Mesodermal cell (in vitro differentiated cells): Measurements from ENCODE around the gene LAMTOR1.
A peak's percentile ranks its signal among the peaks of the same experiment; 100 is the strongest.

Source experiments
- H3K27ac ChIP-seq: 2 replicates; pipeline ENCODE4 v1.7.0; 2013; ENCODE audit warnings: mild to moderate bottlenecking, low read depth, low read length, moderate library complexity; ENCODE audit not compliant: severe bottlenecking
- H3K36me3 ChIP-seq: 2 replicates; pipeline ENCODE4 v1.7.1; 2013; ENCODE audit warnings: mild to moderate bottlenecking, low read length, moderate library complexity; ENCODE audit not compliant: control insufficient read depth, insufficient read depth
- H3K4me1 ChIP-seq: one replicate; pipeline ENCODE4 v1.7.1; 2013; ENCODE audit warnings: mild to moderate bottlenecking, low read length; ENCODE audit not compliant: insufficient read depth, control insufficient read depth, poor library complexity, severe bottlenecking
- H3K4me3 ChIP-seq: 2 replicates; pipeline ENCODE4 v1.7.0; 2013; ENCODE audit warnings: low read length, control low read depth, mild to moderate bottlenecking; ENCODE audit not compliant: insufficient read depth, poor library complexity, severe bottlenecking; ENCODE audit errors: extremely low read depth
- H3K9me3 ChIP-seq: 2 replicates; pipeline ENCODE4 v1.7.1; 2013; ENCODE audit warnings: mild to moderate bottlenecking, low read length, moderate library complexity; ENCODE audit not compliant: control insufficient read depth
- WGBS, 2 experiments: methylation state at CpG; one replicate each; pipeline ENCODE4 v1.1.5; 2013; ENCODE audit warnings: missing lambda C conversion rate in 2 of 2; ENCODE audit not compliant: insufficient coverage in 2 of 2; 5-methylcytosine and 5-hydroxymethylcytosine counted together

LAMTOR1 gene

GRCh38 chr11:72069200-72069599 is 33.9 kb downstream of the LAMTOR1 start:
- Histone ChIP-seq H3K9me3 (no peaks in the 10 kb centered on the region), H3K27ac (peak overlapping the region; percentile 87), H3K36me3 (peaks cover 48% of the 10 kb centered on the region), H3K4me1 (peaks cover 51% of the 10 kb centered on the region), H3K4me3 (peak overlapping the region; percentile 16)

DNA sequence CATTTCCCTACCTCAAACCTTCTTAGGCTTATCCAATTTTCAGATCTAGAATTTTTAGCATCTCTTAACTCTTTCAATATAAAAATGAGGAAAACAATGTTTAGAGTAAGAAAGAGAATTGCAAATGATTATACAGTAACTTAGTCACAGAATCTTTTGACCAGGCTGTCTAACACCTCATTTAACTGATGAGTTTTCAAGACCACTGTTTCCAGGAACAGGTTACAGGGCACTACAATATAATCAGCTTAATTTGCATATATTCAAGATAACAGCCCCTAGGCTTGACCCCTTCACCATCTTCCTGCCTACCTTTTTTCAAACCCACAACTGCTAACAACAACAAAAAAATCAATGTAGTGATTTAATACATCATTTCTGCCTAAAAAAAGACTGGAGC is 35.4 kb downstream of the LAMTOR1 start:
- H3K9me3 ChIP-seq, result no peaks in the 10 kb centered on the region
- peaks cover 41% of the 10 kb centered on the region for H3K4me1 ChIP-seq
- H3K36me3 ChIP-seq, result peaks cover 54% of the 10 kb centered on the region
- no peak overlapping the region for H3K4me3 ChIP-seq
- no peak overlapping the region for H3K27ac ChIP-seq

GRCh38 chr11:72067266-72067665 is 35.8 kb downstream of the LAMTOR1 start:
- H3K36me3 ChIP-seq, result peaks cover 58% of the 10 kb centered on the region
- no peaks in the 10 kb centered on the region for H3K9me3 ChIP-seq
- H3K4me3 ChIP-seq, result no peak overlapping the region
- peaks cover 38% of the 10 kb centered on the region for H3K4me1 ChIP-seq
- no peak overlapping the region for H3K27ac ChIP-seq

GRCh38 chr11:72066855-72067254 is 36.2 kb downstream of the LAMTOR1 start:
- no peak overlapping the region for H3K4me3 ChIP-seq
- peaks cover 36% of the 10 kb centered on the region for H3K4me1 ChIP-seq
- no peaks in the 10 kb centered on the region for H3K9me3 ChIP-seq
- H3K27ac ChIP-seq, result no peak overlapping the region
- H3K36me3 ChIP-seq, result peaks cover 62% of the 10 kb centered on the region

DNA sequence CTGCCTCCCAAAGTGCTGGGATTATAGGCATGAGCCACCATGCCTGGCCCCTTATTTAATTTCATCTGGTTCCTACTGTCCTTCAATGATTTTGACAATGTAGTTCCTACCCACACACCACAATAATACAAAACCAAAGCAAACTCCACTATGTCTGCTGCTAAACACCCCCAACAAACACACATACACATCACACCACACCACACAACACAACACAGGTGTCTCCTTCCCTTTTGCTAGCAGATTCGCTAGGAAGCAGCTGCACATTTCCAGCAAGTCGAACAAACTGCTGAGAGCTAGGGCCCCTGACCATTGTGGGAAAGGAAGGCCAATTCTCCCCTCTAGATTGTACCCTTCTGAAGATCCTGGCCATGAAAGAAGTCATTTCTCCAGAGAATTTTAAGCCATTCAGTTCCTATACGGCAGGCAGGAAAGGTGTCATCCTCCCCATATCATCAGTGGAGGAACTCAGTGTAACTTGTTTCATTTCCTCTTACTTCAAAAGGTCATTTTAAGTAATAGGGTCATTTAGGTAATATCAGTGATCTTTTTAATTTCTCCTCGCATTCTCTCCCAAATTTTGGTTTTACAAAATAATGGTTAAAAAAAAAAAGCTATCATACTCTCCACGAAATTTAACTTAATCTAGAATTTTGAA is 41.2 kb downstream of the LAMTOR1 start:
- H3K27ac ChIP-seq, result no peak overlapping the region
- H3K36me3 ChIP-seq, result peaks cover 65% of the 10 kb centered on the region
- no peak overlapping the region for H3K4me3 ChIP-seq
- H3K9me3 ChIP-seq, result no peaks in the 10 kb centered on the region
- 92 to 100% methylated on average over 2 to 3 of the region's 5 CpGs for WGBS, 2 experiments
- H3K4me1 ChIP-seq, result no peaks in the 10 kb centered on the region

GRCh38 chr11:72058416-72059034 is 44.6 kb downstream of the LAMTOR1 start:
- Histone ChIP-seq H3K36me3 (peaks cover 58% of the 10 kb centered on the region), H3K9me3 (no peaks in the 10 kb centered on the region), H3K4me3 (no peak overlapping the region), H3K27ac (no peak overlapping the region), H3K4me1 (no peaks in the 10 kb centered on the region)
- 100% methylated on average over 2 of the region's 3 CpGs; no CpG with 5 or more reads in 1 of the 2 experiments for WGBS, 2 experiments

- 94 to 97% methylated on average over 2 to 3 of the region's 3 CpGs for WGBS, 2 experiments
- H3K4me1 ChIP-seq, result no peaks in the 10 kb centered on the region
- peak overlapping the region; percentile 23 for H3K27ac ChIP-seq
These were observed 54.2 kb downstream of the LAMTOR1 start for GRCh38 chr11:72048766-72049460.

More at GRCh38 chr11:72048766-72049460, 54.2 kb downstream of the LAMTOR1 start:
- no peak overlapping the region for H3K4me3 ChIP-seq
- peaks cover 50% of the 10 kb centered on the region for H3K36me3 ChIP-seq
- H3K9me3 ChIP-seq, result no peaks in the 10 kb centered on the region
